ENCODE measurements around the gene DNAJC1.

DNA sequence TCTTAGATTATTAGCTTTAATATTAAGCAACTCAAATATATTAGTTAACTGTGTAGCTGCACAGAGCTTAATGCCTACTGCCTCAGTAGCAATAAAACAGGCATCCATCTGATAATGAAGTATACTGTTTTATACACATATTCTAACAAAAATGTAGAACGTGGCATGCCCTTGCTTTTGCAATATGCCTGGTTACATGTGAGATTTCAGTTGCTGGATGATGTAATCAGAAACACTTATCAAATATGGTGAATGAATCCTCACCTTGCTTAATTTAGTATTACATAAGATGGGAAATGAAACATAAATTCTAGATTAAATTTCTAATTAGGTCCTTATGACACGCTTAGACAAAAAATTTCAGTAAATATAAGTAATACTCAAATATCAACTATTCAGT, 8.0 kb downstream of the DNAJC1 start:
- TF ChIP-seq, protein P1, sequence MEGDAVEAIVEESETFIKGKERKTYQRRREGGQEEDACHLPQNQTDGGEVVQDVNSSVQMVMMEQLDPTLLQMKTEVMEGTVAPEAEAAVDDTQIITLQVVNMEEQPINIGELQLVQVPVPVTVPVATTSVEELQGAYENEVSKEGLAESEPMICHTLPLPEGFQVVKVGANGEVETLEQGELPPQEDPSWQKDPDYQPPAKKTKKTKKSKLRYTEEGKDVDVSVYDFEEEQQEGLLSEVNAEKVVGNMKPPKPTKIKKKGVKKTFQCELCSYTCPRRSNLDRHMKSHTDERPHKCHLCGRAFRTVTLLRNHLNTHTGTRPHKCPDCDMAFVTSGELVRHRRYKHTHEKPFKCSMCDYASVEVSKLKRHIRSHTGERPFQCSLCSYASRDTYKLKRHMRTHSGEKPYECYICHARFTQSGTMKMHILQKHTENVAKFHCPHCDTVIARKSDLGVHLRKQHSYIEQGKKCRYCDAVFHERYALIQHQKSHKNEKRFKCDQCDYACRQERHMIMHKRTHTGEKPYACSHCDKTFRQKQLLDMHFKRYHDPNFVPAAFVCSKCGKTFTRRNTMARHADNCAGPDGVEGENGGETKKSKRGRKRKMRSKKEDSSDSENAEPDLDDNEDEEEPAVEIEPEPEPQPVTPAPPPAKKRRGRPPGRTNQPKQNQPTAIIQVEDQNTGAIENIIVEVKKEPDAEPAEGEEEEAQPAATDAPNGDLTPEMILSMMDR (IDR thresholded peaks at IDR 0.05) = no peak
- TF ChIP-seq POLR2A (IDR thresholded peaks at IDR 0.05) = no peak
